NCI-H2196 treated with DMSO at 0.1 percent for 48 hours (cell line): Measurements from ENCODE around the gene PARP1.
"Not testable (repeated sequence)": the region's sequence is repeated elsewhere in the genome, so short reads cannot be mapped to it uniquely, and the experiment has no call there.

Experiments used
- DNase-seq: peaks from one replicate; lab custom pipeline; 2025; ENCODE audit not compliant: unreplicated experiment; lab: John Stamatoyannopoulos, UW

The PARP1 gene

DNA sequence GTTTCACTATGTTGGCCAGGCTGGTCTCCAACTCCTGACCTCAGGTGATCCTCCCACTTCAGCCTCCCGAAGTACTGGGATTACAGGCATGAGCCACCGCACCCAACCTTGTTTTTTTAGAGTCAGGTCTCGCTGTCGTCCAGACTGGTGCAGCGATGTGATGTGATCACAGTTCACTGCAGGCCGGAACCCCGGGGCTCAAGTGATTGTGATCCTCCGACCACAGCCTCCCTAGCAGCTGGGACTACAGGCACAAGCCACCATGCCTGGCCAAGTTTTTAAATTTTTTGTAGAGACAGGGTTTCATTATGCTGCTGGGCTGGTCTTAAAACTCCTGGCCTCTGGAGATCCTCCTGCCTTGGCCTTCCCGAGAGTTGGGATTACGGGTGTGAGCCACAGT lies 52.9 kb downstream of the PARP1 start:
- no peak for DNase-seq

DNA sequence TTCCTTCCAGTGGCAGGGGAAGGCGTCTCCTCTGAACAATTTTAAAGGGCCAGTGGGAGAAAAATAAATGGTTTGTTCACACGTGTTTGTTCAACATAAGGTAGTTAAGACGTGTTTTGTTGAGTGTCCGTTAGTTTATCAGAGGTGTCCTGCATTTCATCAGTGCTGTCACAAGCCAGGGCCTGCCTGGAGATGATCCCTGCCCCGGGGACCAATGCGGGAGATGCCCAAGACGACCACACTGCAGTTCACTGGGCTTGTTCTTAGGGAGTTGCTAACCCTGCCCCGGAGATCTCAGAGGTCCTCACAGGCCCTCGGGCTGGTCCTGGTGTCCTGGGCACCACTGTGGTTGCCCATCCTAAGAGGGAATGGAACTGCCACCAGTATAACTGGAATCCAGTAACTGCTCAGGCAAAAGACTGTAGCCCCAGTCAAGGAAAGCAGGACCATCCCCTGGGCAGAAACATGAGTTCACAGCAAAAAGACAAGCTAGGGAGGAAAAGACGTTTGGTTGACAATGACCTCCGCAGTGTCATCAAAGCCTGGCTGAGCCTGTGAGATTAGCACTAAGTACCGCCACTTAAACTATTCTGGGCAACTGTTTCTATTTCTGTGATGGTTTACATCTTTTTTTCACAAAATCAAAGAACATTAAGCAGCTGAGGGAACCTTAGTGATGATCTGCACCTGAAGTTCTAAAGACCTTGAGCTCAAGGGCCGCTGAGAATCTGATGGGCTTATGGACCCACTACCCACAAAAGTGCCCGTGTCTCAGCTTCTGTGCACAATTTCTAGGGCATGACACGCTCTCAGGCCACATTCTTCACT lies 54.0 kb downstream of the PARP1 start:
- no peak for DNase-seq

DNA sequence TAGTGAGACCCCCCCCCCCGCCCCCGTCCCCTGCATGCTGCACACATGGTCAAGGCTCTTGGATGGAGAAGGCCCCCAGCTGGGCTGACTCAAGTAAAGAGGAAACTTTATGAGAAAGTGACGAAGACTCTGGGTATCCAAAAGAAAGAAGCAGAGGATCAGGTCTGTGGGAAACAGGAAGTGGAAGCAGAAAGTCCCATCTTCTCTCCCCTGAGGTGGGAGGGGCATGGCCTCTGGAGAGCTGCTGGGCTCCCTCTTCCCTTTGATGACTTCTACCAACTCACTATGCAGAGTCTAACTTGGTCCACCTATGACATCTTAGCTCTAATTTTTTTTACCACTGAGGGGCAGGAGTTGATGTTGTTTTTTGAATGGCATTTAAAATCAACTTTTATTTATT lies 56.2 kb downstream of the PARP1 start:
- DNase-seq: no peak

DNA sequence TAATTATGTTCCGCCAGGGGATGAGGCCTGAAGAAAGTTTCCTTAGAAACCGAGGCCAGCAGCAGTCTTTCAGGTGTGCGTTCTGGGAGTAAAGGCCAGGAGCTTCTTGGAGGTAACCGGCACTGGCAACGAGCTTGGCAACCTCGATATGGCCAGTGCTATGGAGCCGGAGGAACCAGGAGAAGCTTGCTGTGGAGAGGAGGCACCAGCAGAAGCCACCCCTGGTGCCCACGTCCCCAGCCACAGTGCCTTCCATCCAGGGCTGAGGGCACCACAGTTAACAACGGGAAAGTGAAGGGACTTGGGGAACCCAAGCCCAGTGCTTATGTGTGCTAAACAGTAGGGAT lies 57.4 kb downstream of the PARP1 start:
- DNase-seq: no peak

DNA sequence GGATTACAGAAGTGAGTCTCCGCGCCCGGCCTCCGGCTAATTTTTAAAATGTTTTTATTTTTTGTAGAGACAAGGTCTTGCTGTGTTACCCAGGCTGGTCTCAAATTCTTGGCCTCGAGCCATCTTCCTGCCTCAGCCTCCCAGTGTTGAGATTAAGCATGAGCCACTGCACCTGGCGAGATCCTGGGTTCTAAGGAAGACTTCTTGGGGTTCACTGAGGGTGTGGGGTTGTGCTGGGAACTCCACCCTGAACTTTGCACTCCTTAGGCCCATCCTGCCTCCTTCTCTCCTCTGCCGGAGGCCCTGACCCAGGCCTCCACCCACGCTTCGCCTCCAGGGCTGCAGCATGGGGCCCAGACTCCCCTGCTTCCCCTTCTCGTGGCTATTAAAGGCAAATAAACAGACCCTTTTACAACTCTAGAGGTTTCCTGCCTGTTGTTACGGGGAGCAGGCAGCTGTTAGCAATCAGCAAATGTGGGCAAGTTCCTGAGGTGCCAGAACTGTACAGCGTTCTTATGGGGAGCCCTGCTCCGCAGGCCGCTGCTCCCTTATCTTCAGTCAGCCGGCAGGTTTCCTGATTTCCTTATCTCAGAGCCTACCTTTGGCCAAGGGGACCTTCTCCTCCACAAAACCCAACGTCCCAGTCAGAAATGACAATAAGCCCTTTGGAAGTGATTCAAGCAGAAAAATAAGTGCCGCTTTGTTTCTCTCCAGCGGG lies 57.9 kb downstream of the PARP1 start:
- DNase-seq: no peak

DNA sequence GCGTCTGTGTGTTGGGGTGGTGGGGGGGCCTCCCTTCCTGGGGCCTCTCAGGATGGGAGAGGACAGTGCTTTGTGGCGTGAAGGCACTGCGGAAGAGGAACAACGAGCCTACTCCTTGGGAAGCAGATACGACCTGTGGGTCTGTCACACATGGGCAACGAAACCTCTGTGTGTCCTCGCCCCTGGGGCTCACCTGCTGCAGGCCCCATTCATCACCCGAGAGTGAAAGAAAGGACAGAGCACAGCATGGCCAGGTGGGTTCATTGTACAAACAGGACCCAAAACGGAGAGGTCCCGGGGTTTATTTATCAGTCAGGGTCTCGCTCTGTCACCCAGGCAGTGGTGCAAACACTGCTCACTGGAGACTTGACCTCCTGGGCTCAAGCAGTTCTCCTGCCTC lies 58.8 kb downstream of the PARP1 start:
- no peak for DNase-seq

DNA sequence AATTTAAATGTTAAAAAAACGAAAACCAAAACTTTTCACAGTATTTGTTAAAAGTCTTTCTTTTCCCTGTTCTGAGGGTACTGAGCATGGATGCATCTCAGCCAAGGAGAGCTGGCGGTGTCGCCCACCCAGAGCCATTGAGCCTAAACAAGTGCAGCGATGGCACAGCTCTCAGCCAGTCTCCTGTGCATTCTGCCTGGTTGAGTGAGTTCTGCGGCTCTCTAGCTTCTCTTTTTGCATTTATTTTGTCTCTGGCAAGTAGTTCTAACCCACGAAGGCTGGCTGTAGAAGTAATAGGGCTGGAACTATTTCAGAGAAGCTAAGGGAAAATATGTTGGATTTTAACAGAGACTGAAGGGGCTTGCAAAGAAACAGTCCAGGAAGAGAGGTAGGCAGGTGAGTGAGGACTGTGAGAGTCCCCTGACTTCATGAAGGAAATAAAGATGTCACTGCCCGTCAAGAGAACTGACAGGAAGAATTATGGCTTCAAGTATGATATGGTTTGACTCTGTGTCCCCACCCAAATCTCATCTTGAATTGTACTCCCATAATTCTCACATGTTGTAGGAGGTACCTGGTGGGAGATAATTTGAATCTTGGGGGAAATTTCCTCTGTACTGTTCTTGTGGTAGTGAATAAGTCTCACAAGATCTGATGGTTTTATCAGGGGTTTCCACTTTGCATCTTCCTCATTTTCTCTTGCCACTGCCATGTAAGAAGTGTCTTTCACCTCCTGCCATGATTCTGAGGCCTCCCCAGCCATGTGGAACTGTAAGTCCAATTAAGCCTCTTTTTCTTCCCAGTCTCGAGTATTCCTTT lies 63.2 kb downstream of the PARP1 start:
- DNase-seq: no peak

DNA sequence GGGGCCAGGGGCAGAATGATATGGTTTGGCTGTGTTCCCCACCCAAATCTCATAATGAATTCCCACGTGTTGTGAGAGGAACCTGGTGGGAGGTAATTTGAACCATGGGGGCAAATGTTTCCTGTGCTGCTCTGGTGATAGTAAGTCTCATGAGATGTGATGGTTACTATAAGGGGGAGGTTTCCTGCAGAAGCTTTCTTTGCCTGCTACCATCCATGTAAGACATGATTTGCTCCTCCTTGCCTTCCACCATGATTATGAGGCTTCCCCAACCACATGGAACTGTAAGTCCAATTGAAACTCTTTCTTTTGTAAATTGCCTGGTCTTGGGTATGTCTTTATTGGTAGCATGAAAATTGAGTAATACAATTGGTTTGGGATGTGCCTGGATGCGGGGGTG lies 65.2 kb downstream of the PARP1 start:
- DNase-seq: no peak

DNA sequence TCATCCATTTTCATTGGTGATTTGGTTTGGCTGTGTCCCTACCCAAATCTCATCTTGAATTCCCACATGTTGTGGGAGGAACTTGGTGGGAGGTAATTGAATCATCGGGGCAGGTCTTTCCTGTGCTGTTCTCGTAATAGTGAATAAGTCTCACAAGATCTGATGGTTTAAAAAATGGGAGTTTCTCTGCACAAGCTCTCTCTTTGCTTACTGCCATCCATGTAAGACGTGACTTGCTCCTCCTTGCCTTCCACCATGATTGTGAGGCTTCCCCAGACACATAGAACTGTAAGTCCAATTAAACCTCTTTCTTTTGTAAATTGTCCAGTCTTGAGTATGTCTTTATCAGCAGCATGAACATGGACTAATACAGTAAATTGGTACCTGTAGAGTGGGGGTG lies 67.8 kb downstream of the PARP1 start:
- DNase-seq: not testable (repeated sequence)

DNA sequence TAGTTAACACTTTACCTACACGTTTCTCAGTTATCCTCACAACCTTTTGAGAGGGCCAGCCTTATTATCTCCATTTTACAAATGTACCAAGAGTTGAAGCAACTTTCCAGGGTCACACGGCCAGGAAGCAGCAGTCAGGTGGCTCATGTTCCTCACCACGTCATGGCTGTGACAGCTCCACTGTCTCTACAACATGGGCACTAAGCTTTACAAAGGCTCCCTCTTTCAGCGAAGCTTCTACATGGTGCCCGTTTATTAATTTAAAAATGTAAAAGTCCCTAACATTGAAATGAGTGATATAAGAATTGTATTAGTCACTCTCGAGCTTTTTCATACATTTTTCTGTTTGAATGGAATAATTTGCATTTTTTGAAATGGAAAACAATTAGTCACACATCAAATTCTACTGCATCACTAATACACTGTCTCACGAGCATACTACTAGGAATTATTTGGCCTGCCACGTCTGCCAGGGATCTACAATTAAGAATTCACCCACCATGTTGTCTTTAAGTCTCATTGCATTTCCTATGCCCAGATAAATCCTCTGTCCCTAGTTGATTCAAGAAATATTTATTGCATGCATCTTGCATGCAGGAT lies 70.5 kb downstream of the PARP1 start:
- no peak for DNase-seq

DNA sequence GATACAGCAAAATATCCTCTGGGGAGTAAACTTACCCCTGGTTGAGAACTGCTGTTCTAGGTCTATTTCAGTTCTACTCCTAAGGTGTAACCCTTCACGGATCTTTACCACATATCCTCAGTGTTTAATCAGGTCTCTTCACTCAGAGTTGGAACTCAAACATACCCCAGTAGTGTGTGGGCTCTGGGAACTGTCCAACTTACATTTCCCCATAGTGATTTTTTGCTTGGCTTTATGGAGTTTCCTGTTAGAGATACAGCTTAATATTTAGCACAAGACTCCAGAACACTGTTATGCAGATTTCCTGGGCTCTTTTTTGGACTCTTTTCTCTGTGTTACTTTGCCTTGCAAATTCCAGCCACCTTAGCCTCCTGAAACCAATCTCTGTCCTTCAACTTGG lies 72.2 kb downstream of the PARP1 start:
- DNase-seq: no peak

DNA sequence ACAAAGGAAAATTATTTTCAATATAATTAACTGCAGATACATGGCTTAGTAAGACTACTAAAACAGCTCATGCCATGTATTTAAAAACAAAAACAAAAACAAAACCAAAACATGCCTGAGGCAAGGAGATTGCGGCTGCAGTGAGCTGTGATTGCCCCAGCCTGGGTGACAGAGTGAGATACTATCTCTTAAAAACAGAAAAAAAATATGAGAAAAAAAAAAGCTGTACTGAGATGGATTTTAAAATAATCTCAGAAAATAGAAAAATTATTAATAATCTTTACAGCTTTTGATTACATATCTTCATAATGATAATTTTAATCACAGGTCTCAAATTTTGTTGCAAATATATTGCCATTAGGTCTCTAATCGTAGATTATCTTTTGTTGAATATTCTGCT lies 74.9 kb downstream of the PARP1 start:
- no peak for DNase-seq

DNA sequence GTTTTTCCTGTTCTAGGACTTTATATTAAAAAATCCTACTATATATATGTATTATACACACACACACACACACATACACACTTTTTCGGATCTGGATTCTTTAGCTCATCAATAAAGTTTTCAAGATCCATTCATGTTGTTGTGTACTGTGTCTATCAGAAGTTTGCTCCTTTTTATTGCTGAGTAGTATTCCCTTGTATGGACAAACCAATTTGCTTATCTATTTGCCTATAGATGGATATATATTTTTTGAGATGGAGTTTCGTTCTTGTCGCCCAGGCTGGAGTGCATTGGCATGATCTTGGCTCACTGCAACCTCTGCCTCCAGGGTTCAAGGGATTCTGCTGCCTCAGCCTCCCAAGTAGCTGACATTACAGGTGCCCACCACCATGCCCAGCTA lies 78.7 kb downstream of the PARP1 start:
- DNase-seq: no peak

DNA sequence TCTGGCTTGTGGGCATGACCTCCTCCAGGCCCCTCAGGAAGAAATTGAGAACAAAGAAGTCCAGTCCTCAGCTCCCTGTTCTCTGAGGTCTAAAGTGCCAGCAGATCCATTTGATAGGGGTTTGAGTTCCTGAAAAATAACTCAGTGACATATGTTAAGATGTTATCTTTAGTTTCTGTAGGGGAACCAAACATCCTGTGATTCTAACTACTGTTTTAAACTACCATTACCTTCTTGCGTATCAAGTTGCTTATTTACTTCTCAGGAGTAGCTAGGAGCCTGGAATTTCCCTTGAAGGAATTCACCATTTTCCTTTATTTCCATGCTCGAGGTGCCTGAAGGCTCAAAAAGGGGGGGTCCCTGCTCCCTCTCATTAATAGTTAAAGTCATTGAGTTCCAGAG lies 80.1 kb downstream of the PARP1 start:
- no peak for DNase-seq

DNA sequence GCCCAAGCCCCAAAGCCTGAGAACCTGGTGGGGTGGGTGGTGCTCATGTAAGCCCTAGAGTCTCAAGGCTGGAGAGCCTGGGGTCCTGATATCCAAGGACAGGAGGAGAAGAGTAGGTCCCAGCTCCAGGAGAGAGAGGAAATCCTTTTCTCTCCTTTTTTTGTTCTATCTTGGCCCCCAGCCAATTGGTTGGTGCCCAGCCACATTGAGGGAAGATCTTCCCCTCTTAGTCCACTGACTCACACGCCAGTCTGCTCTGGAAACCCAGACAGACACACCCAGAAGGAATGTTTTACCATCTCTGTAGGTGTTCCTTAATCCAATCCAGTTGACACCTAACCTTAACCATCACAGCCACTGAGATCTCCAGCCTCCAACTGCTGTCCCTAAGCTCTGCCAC lies 82.7 kb downstream of the PARP1 start:
- DNase-seq: no peak

DNA sequence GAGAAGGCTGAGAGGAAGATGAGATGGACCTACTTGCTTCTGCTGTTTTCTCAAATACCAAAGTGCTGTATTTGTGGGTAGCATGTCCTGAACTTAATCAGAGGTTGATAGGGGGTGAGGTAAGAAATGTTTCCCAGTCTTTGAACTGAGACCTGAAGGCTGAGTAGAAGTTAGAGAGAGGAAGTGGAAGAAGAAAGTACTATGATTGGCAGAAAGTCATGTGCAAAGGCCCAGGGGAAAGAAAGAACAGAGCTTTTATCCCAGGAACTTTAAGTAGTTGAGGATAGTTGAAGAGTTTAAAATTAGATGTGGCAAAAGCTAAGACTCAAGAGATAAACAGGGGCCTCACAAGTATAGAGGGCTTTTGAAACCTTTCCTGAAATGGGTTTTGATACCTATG lies 83.4 kb downstream of the PARP1 start:
- no peak for DNase-seq

DNA sequence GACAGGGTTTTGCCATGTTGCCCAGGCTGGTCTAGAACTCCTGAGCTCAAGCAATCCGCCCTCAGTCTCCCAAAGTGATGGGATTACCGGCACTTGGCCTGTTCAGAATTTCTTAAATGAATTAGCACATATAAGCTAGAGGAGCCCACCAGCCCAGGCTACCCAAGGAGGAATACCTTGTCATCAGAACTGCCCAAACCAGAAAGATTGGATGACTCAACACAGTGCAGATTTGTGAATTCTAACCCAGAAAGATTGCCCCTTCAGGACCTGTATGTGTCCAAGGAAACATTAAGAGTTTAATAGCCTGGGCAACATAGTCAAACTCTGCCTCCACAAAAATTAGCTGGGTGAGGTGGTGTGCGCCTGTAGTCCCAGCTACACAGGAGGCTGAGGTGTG lies 84.9 kb downstream of the PARP1 start:
- DNase-seq: no peak

DNA sequence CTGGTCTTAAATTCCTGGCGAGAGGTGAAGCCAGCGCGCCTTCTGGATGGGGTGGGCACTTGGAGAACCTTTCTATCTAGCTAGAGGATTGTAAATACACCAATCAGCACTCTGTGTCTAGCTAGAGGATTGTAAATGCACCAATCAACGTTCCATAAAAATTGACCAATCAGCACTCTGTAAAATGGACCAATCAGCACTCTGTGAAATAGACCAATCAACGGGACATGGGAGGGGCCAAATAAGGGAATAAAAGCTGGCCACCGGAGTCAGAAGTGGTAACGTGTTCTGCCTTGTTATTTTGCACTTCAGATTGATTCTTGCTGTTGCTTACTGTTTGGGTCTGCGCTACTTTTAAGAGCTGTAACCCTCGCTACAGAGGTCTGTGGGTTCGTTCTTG lies 87.0 kb downstream of the PARP1 start:
- no peak for DNase-seq

DNA sequence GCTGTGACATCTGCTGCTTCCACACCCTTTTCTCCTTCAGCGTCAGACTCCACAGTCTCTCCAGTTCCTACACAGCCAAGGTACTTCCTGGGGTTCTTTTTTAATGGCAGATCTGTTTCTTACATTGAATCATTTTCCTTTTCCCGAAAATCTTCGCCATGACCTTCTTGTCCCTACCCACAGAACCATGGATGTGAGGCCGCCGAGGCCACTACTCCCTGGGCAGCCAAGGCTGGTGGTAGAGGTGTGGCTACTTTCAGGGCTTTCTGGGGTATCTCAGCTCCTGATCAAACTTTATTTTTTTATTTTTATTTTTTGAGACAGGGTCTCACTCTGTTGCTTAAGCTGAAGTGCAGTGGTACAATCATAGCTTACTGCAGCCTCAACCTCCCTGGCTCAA lies 89.4 kb downstream of the PARP1 start:
- DNase-seq: no peak

DNA sequence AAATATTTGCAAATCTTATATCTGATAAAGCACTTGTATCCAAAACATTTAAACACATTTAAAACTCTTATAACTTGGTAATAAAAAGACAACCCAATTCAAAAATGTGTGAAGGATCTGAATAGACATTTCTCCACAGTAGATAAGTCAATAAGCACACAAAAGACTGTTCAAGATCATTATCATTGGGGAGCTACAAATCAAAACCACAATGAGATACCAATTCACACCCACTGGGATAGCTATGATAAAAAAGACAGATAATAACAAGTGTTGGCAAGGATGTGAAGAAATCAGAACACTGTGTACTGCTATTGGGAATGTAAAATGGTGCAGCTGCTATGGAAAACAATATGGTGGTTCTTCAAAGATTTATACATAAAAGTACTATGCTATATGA lies 93.8 kb downstream of the PARP1 start:
- DNase-seq: no peak

DNA sequence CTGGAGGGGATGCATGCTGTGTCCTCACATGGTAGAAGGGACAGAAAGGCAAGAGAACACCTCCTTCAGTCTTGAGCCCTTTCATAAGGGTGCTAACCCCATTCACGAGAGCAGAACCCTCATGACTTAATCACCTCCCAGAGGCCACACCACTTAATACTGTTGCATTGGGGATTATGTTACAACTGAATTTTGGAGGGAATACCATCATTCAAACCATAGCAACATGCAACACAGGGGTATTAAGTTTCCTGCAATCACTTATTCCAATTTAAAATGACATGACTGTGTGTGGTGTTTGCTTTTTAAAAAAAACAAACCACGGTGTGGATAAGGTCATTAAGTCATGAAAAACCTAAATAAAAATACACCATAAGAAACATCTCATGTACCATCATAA lies 95.8 kb downstream of the PARP1 start:
- DNase-seq: no peak

DNA sequence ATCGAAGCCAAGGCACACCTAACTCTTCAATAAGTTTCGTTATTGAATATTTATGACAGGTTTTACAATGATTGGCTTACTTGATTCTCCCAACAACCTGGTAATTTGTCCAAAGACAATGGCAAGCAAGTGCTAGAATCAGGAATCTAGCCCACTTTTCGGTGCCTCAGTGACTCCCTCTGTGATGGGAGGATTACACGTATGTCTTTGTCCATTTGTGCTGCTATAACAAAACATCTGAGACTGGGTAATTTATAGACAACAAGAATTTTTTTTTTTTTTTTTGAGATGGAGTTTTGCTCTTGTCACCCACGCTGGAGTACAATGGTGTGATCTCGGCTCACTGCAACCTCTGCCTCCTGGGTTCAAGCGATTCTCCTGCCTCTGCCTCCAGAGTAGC lies 96.5 kb downstream of the PARP1 start:
- DNase-seq: no peak
